GM18517 (cell line): ENCODE results near the gene ABI2.

Experiments
- ATAC-seq: cut with Tn5 transposase; IDR thresholded peaks from one replicate; pipeline ENCODE4 v1.9.1; 2021; ENCODE audit warnings: mild to moderate bottlenecking, moderate library complexity; ENCODE audit not compliant: unreplicated experiment

ABI2 gene

DNA sequence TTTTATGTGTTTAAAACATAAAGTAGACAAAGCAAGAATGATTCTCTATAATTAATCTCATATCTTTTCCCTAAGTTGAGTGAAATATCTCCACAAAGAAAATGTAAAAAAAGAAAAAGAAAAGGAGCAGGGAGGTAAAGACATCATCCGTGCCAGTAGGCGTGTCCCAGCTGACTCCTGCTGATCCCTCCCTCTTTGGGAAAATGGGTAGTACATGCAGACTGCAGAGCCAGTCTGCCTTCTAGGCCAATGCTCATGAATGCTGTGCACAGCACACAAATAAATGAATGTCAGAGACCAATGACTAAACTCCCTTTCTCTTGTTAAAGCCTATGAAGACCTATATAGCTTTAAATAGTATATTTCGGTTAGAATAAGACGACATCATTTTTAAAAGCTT, 142.2 kb downstream of the ABI2 start:
- no peak for ATAC-seq

- no peak for ATAC-seq
Measured at GRCh38 chr2:203471323-203471722, 143.1 kb downstream of the ABI2 start.

- ATAC-seq: no peak
Measured at GRCh38 chr2:203476881-203477280, 148.7 kb downstream of the ABI2 start.

GRCh38 chr2:203480623-203481022, 152.4 kb downstream of the ABI2 start:
- no peak for ATAC-seq

DNA sequence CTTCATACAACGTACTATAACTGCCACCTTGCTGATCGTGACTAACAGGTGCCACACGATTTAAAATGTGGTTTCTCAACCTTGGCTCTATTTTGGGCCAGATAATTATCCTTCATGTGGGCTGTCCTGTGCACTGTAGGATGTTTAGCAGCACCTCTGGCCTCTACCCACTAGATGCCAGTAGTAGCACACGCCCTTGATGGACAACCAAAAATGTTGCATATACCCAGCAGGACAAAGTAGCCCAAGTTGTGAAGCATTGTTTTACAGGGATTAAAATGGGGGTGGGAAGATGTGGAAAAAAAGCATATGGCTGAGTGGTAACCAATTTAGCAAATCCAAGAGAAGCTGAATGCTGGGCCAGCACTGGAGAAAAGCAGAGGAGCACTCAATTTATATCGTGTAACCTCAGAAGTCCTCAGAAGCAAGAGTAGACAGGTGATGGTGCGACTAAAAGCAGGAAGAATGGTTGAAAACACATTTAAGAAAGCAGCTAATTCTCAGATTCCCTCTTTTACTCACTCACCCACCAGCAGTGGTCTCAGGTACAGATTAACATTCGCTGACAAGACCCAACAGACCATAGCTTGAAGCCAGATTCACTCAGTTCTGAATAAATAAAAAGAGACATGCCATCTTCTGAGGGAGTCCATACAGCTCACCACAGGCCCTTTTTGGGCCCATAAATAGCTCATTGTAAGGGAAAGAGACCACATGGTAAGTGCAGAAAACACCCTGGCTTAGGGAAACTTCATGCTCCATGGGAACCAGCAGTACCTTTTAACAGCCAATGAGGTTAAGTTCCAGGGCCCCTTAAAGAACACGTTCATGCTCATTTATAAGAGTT, 156.3 kb downstream of the ABI2 start:
- ATAC-seq: peak; percentile 77

GRCh38 chr2:203489531-203489930, 161.3 kb downstream of the ABI2 start:
- no peak for ATAC-seq

DNA sequence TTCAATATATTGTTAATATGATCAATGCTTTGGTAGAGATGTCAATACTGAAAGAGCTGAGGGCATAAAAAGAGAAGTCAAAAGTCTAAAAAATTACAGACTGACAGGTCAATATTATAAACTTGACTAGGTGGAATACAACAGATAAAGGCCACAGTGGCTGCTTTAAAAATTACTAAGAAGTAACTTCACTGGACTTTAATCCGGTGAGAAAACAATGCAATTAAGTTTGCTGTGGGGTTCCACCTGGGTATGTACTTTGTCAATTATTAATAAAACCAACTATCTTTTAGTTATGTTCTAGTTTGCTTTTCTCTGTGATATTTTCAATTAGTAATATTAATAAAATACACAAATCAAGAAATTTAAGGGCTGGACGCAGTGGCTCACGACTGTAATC, 162.2 kb downstream of the ABI2 start:
- no peak for ATAC-seq

GRCh38 chr2:203492965-203493364, 164.8 kb downstream of the ABI2 start:
- ATAC-seq: no peak
